Small intestine (tissue), 7 donors: ENCODE data around the gene GID4. TPM values are rescaled to one million over a fixed set of nuclear protein-coding genes. Genes with fewer than 3 reads are reported as not detected.

ENCODE experiments used
- DNase-seq, 2 donors: peaks; one replicate each; pipeline versions ENCODE4 v3.0.0 to v3.0.0-alpha.2; 2013
- FAIRE-seq: peaks from 2 replicates; lab custom pipeline; 2012; peaks lifted over from hg19 to GRCh38; lab: Jason Lieb, UNC
- H3K27ac ChIP-seq, 3 donors: one replicate each; pipeline ENCODE4 v1.5.1; 2013; ENCODE audit warnings: low read length in 2 of 3, mild to moderate bottlenecking in 2 of 3, control low read depth in 1 of 3, inconsistent platforms in 1 of 3, low read depth in 1 of 3, moderate library complexity in 1 of 3
- H3K27me3 ChIP-seq, 3 donors: one replicate each; pipeline ENCODE4 v1.6.1; 2013; ENCODE audit warnings: low read length in 3 of 3, inconsistent platforms in 1 of 3; ENCODE audit not compliant: control insufficient read depth in 3 of 3, insufficient read depth in 3 of 3
- H3K36me3 ChIP-seq, 3 donors: one replicate each; pipeline ENCODE4 v1.6.1; 2013; ENCODE audit warnings: low read length in 3 of 3, inconsistent platforms in 1 of 3, low read depth in 1 of 3, mild to moderate bottlenecking in 1 of 3, moderate library complexity in 1 of 3; ENCODE audit not compliant: control insufficient read depth in 3 of 3, insufficient read depth in 2 of 3
- H3K4me1 ChIP-seq, 3 donors: one replicate each; pipeline ENCODE4 v1.6.1; 2013; ENCODE audit warnings: low read length in 2 of 3, inconsistent platforms in 1 of 3, low read depth in 1 of 3, mild to moderate bottlenecking in 1 of 3, moderate library complexity in 1 of 3; ENCODE audit not compliant: control insufficient read depth in 3 of 3, insufficient read depth in 2 of 3
- H3K4me3 ChIP-seq, 3 donors: one replicate each; pipeline ENCODE4 v1.5.1; 2013; ENCODE audit warnings: low read length in 3 of 3, control low read depth in 1 of 3, inconsistent platforms in 1 of 3, low read depth in 1 of 3, mild to moderate bottlenecking in 1 of 3, moderate library complexity in 1 of 3
- H3K9me3 ChIP-seq, 2 donors: one replicate each; pipeline ENCODE4 v1.6.1; 2013; ENCODE audit warnings: low read depth in 1 of 2, low read length in 1 of 2; ENCODE audit not compliant: control insufficient read depth in 2 of 2, insufficient read depth in 1 of 2
- WGBS, 3 donors: extraction: QIAGEN DNeasy Blood & Tissue Kit; methylation state at CpG; one replicate each; pipeline ENCODE4 v1.1.7; 2013; 5-methylcytosine and 5-hydroxymethylcytosine counted together
- polyA plus RNA-seq, 4 donors: library from polyadenylated mRNA; stranded (reverse) in 3 of 4; unstranded in 1 of 4; fragments of 200-250 nt in 3 of 4; fragments of 120-200 nt in 1 of 4; gene quantifications; one replicate each; pipeline versions ENCODE4 v1.2.1 to v1.2.3, GENCODE V29; 2013
- donor health status: healthy with polysubstance abuse.
- donor health status: control.
- donor health status: control.
- donor health status: Bipolar disorder and iron deficiency.
- donor health status: healthy.

GID4 gene
- polyA plus RNA-seq, 4 donors = 2.5 to 9.7 (median 4.1) TPM

GRCh38 chr17:18087610-18088491, 48.6 kb downstream of the GID4 start, which contains the start of gene DRG2:
Gene DRG2, plus strand, starts transcription at chr17:18087948. Its CDS starts 76 bp downstream, at chr17:18088024.
- peak; percentile 93 to 97 for DNase-seq
- no peak for FAIRE-seq
- H3K27me3 ChIP-seq = no peaks in the 10 kb centered on the region
- H3K9me3 ChIP-seq = no peaks in the 10 kb centered on the region
- peaks cover 0 to 18% (median 2%) of the 10 kb centered on the region in 3 donors for H3K36me3 ChIP-seq
- WGBS, 3 donors = 0 to 1% (median 0%) methylated on average over 50 to 52 of the region's 52 CpGs
- peak within 1 kb of the TSS; percentile 70 to 96 (median 75) for H3K4me3 ChIP-seq
- H3K4me1 ChIP-seq = peaks cover 0 to 9% (median 0%) of the 10 kb centered on the region in 3 donors
- H3K27ac ChIP-seq = peak within 1 kb of the TSS; percentile 57 to 78 (median 76)

- FAIRE-seq (no peak), DNase-seq (no peak)
- Histone ChIP-seq H3K4me3 (no peak overlapping the region), H3K36me3 (peaks cover 0 to 33% (median 2%) of the 10 kb centered on the region in 3 donors), H3K4me1 (peaks cover 0 to 9% (median 0%) of the 10 kb centered on the region in 3 donors), H3K27ac (no peak overlapping the region), H3K27me3 (no peaks in the 10 kb centered on the region), H3K9me3 (no peaks in the 10 kb centered on the region)
- WGBS, 3 donors = 99 to 100% (median 100%) methylated on average over 2 of the region's 2 CpGs
Measured at GRCh38 chr17:18089613-18090012, 50.4 kb downstream of the GID4 start.

- no peaks in the 10 kb centered on the region for H3K9me3 ChIP-seq
- H3K4me1 ChIP-seq = peaks cover 0 to 1% (median 0%) of the 10 kb centered on the region in 3 donors
- H3K36me3 ChIP-seq = peaks cover 4 to 67% (median 10%) of the 10 kb centered on the region in 3 donors
- 79 to 83% (median 81%) methylated on average over 15 of the region's 15 CpGs for WGBS, 3 donors
- no peak overlapping the region for H3K4me3 ChIP-seq
- H3K27me3 ChIP-seq = no peaks in the 10 kb centered on the region
- DNase-seq (peak; percentile 35 to 49), FAIRE-seq (no peak)
- H3K27ac ChIP-seq = no peak overlapping the region
Measured at GRCh38 chr17:18093616-18094408, 54.6 kb downstream of the GID4 start.

GRCh38 chr17:18094409-18094807, 55.2 kb downstream of the GID4 start:
- H3K4me3 ChIP-seq = no peak overlapping the region
- peaks cover 4 to 73% (median 14%) of the 10 kb centered on the region in 3 donors for H3K36me3 ChIP-seq
- no peaks in the 10 kb centered on the region for H3K4me1 ChIP-seq
- 95 to 99% (median 98%) methylated on average over 10 of the region's 10 CpGs for WGBS, 3 donors
- no peak for FAIRE-seq
- no peaks in the 10 kb centered on the region for H3K27me3 ChIP-seq
- H3K9me3 ChIP-seq = no peaks in the 10 kb centered on the region
- H3K27ac ChIP-seq = no peak overlapping the region
- DNase-seq = no peak

GRCh38 chr17:18099516-18099915, 60.3 kb downstream of the GID4 start:
- Histone ChIP-seq H3K9me3 (no peaks in the 10 kb centered on the region), H3K36me3 (peaks cover 5 to 89% (median 24%) of the 10 kb centered on the region in 3 donors), H3K4me3 (no peak overlapping the region), H3K27me3 (no peaks in the 10 kb centered on the region), H3K27ac (no peak overlapping the region), H3K4me1 (no peaks in the 10 kb centered on the region)
- FAIRE-seq (no peak), DNase-seq (no peak)
- WGBS, 3 donors = 90 to 92% (median 90%) methylated on average over 13 to 14 of the region's 14 CpGs

DNA sequence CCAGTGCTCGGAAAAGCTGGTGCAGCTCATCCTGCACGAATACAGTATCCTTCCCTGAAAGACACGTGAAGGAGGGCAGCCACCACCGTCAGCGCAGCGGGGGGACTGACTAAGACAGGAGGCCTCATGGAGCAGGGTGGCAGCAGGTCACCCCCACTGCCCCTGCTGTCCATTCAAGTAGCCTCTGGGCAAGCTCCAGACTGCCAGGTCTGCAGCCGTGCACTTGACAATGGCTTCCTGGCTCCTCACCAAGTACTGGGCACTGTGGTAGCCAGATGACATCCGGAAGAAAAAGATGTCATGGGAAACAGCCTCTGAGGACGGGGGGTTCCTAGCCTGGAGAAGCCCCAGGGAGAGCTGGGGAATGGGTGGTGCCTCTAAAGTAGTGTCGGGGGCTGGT, 61.4 kb downstream of the GID4 start:
- H3K36me3 ChIP-seq = peaks cover 4 to 92% (median 24%) of the 10 kb centered on the region in 3 donors
- 88 to 90% (median 89%) methylated on average over 10 of the region's 10 CpGs for WGBS, 3 donors
- no peak for DNase-seq

GRCh38 chr17:18101828-18102227, 62.6 kb downstream of the GID4 start:
- H3K9me3 ChIP-seq = no peaks in the 10 kb centered on the region
- H3K27ac ChIP-seq = no peak overlapping the region
- WGBS, 3 donors = 89 to 93% (median 92%) methylated on average over 9 of the region's 9 CpGs
- H3K4me1 ChIP-seq = no peaks in the 10 kb centered on the region
- no peak overlapping the region for H3K4me3 ChIP-seq
- H3K27me3 ChIP-seq = no peaks in the 10 kb centered on the region
- H3K36me3 ChIP-seq = peaks cover 3 to 96% (median 24%) of the 10 kb centered on the region in 3 donors
- FAIRE-seq (no peak), DNase-seq (no peak)

More for the DNA sequence above, 61.4 kb downstream of the GID4 start:
- no peaks in the 10 kb centered on the region for H3K9me3 ChIP-seq
- H3K4me3 ChIP-seq = no peak overlapping the region
- H3K27me3 ChIP-seq = no peaks in the 10 kb centered on the region
- H3K4me1 ChIP-seq = no peaks in the 10 kb centered on the region
- FAIRE-seq = no peak
- H3K27ac ChIP-seq = no peak overlapping the region

DNA sequence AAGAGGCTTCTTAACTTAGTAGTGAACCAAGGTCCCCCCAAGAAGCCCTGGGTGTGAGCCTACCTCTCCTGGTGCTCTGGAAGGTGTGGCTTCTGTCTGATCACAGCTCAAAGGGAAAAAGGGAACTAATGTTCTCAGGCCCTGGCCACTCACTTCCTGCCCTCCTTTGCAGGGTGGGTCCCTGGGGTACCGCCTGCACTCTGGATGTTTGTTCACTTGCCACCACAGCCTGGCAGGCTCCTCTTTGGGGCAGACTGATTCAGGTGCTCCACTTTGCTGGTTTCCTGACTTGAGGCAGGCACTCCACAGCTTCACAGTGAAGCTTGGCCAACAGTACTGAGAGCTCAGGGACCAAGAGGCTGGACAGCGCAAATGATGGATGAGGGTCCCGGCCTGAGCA, 63.4 kb downstream of the GID4 start:
- peaks cover 3 to 96% (median 22%) of the 10 kb centered on the region in 3 donors for H3K36me3 ChIP-seq
- DNase-seq = no peak
- no peaks in the 10 kb centered on the region for H3K27me3 ChIP-seq
- no peak for FAIRE-seq
- WGBS, 3 donors = 82 to 92% (median 83%) methylated on average over 3 of the region's 3 CpGs
- H3K9me3 ChIP-seq = no peaks in the 10 kb centered on the region
- H3K4me3 ChIP-seq = no peak overlapping the region
- no peak overlapping the region for H3K27ac ChIP-seq
- H3K4me1 ChIP-seq = no peaks in the 10 kb centered on the region
